HG02885 (cell line): ENCODE measurements around the gene PSG7.
"Not testable (repeated sequence)": the region's sequence is repeated elsewhere in the genome, so short reads cannot be mapped to it uniquely, and the experiment has no call there.

ENCODE experiments used
- ATAC-seq: cut with Tn5 transposase; IDR thresholded peaks from one replicate; pipeline ENCODE4 v1.9.1; 2021; ENCODE audit warnings: mild to moderate bottlenecking; ENCODE audit not compliant: unreplicated experiment, poor library complexity

Gene PSG7

GRCh38 chr19:42937107-42937506 is at the start of gene PSG7:
Gene PSG7 (minus strand): TSS chr19:42937207. CDS start chr19:42937076, 131 bp downstream.
- not testable (repeated sequence) for ATAC-seq

DNA sequence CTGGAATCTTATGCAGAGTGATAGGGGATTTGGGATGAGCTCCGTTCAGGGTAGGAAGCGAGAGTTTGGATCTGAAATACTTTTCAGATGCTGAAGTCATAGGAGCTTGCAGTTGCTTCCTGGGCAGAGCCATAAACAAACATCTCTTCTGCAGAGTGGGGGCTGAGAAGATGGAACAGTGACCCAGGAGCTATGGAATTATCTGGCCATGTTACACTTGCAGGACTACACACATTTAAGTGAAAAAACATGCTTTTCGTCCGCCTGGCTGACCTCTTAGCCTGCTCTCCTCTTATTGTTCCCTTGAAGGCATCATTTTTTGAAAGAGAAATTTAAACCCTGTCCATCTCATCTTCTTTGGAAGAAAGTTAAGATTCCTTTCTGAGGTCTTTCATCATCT is 48.6 kb upstream of the PSG7 start:
- ATAC-seq: no peak

GRCh38 chr19:42982111-42982510 is 45.1 kb upstream of the PSG7 start:
- not testable (repeated sequence) for ATAC-seq

- not testable (repeated sequence) for ATAC-seq
These were observed 34.4 kb upstream of the PSG7 start for GRCh38 chr19:42971451-42971850.

DNA sequence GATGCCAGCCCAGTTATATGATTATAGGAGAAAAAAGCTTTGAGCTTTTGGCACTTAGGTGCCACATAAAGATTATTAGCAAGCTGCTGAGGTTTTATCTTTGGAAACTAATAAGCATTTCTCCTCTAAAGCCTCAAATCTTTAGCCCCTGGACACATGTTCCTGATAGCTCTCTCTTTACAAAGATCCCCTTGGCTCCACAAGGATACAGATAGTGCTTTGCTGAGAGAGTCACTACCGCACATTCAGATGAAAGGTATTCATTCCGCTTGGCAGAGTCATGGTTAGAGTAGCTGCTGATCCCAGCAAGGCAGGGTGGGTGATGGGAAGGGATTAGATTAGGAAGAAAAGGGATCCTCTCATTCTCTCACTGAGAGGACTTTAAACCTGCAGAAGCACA is 28.2 kb upstream of the PSG7 start:
- ATAC-seq: no peak

GRCh38 chr19:42961119-42961518 is 24.1 kb upstream of the PSG7 start:
- no peak for ATAC-seq

GRCh38 chr19:42952126-42952525 is 15.1 kb upstream of the PSG7 start:
- ATAC-seq: not testable (repeated sequence)

- not testable (repeated sequence) for ATAC-seq
These were observed 14.5 kb upstream of the PSG7 start for GRCh38 chr19:42951476-42951875.

GRCh38 chr19:42942187-42942789 is 5.3 kb upstream of the PSG7 start:
- no peak for ATAC-seq

DNA sequence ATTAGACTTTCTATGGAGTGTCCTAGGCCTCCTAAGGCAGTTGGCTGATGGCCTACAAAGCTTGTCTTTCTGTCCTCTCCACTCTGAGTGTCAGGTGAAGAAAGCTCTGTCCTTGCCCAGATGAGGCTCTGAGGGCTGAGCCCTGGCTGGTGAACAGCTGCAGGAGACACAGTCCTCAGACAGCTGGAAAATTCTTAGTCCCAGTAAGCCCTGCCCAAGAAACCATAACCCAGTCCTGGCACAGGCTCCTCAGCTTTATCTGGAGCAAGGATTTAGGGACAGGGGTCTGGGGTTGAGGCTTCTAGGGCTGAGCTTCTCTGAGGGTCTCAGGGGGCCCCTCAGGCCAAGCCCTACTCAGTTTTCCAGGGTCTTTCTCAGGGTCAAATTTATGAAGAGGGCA is 2.3 kb downstream of the PSG7 start:
- not testable (repeated sequence) for ATAC-seq

- not testable (repeated sequence) for ATAC-seq
These were observed 2.8 kb downstream of the PSG7 start for GRCh38 chr19:42934183-42934582.

DNA sequence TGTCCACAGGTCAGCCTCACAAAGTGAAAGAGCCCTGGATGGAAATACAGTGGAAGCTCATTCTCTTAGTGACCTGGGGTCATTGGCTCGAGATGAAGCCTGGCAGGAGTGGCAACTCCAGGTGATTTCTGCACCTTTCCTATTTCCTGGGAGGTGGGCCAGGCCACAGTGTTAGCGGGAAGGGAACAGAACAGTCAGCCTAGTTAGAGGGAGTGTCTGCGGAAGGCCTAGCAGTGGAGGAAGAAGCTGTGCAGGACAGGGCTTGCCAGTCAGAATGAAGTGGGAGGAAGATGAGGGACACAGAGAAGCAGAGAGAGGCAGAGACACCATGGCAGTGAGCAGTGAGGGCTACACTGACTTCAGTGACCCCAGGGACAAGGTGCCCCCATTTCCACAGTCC is 3.6 kb downstream of the PSG7 start:
- ATAC-seq: not testable (repeated sequence)

- ATAC-seq: not testable (repeated sequence)
These were observed 4.4 kb downstream of the PSG7 start for GRCh38 chr19:42932485-42933101.

- ATAC-seq: not testable (repeated sequence)
These were observed 6.8 kb downstream of the PSG7 start for GRCh38 chr19:42930214-42930613.

DNA sequence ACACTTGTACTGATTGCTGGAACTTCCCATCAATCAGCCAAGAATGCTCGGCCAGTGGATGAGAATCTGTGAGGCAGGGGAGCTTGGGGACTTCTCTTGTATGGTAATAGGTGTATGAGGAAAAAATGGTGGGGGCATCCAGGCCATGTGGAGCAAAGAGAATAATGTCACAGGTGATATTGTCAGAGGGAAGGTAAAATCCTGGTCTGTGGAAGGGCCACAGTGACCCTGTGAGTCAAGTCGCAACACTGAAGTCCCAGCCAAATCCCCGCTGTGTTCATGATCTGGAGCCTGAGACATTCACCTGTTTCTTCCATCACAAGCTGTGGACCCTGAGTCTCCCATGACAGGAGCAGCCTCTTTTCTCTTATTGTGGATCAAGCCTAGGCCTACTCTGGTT is 8.1 kb downstream of the PSG7 start:
- ATAC-seq: no peak

GRCh38 chr19:42926781-42927180 is 10.2 kb downstream of the PSG7 start:
- ATAC-seq: no peak

DNA sequence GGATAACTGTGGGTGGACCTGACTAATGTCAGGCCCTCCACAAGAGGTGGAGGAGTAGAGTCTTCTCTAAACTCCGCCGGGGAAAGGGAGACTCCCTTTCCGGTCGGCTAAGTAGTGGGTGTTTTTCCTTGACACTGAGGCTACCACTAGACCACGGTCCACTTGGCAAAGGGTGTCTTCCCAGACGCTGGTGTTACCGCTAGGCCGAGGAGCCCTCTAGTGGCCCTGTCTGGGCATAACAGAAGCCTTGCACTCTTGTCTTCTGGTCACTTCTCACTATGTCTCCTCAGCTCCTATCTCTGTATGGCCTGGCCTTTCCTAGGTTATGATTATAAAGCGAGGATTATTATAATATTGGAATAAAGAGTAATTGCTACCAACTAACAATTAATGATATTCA is 13.9 kb downstream of the PSG7 start:
- ATAC-seq: not testable (repeated sequence)

GRCh38 chr19:42920971-42921370 is 16.0 kb downstream of the PSG7 start:
- not testable (repeated sequence) for ATAC-seq

DNA sequence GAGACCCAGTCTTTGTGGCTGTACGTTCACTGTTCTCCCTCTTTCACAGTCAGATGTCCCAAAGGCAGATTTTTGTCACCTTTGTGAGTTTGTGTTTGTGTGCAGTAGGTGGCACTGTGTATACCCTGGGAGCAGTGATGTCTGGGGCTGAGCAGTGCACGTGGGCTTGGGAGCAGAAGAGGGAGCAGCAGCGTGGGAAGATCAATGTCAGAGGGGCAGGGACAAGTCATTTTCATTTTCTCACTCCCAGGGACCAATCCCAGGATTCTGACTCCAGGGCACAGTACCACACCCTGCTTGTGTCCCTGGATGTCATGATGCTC is 17.3 kb downstream of the PSG7 start:
- no peak for ATAC-seq

DNA sequence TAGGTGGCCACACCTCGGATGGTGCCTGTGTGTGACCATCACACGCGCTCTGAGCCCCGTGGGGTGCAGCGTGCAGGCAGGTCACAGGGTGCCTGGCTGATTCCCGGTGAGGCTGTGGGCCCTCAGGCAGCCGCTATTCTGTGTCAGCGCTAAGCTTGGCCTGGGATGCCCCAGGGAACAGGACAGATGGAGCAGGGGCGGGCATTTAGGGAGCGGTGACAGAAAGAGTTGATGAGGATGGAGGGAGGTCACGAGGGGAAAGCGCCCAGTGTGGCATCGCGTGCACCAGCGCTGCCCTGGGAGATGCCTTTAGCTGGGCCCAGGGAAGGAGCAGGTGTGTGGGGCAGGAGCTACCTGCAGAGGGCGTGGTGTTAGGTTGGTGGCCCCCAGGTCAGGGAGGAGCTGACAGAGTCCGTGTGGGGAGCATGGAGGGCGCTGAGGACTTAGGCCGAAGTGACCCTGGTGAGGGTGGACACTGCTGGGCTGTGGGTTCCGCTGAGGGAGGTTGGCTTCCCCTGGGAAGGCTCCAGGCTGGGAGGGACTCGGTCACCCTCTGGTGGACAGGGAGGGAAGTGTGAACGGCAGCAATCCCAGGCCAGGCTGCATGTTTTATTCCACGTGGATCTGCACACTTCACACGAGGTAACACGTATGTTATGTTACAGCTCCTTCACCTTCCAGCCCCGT is 17.8 kb downstream of the PSG7 start:
- ATAC-seq: not testable (repeated sequence)

GRCh38 chr19:42918377-42919069 is 18.5 kb downstream of the PSG7 start:
- not testable (repeated sequence) for ATAC-seq
